IMR-90 (cell line): ENCODE data around the gene RHOT1. TPM values are rescaled to one million over a fixed set of nuclear protein-coding genes. Genes with fewer than 3 reads are reported as not detected.
A peak's percentile ranks its signal among the peaks of the same experiment; 100 is the strongest.

Source experiments
- ATAC-seq: fragments of 200-7000 bp; cut with Tn5 transposase; 2 replicates; pipeline ENCODE4 v1.9.1; 2020; ENCODE audit warnings: low read depth, mild to moderate bottlenecking, moderate library complexity
- BruUV-seq: library from RNA; stranded (reverse); fragments of 400-500 nt; replicated peaks from 2 replicates; lab custom pipeline; 2021; lab: Mats Ljungman, UMichigan
- CTCF ChIA-PET: fragments of 300-600 bp; formaldehyde crosslinking; extraction: SDS; loops from one replicate; lab custom pipeline; 2021; ENCODE audit warnings: antibody characterized with exemption; lab: Yijun Ruan, JAX
- POLR2A ChIA-PET: fragments of 300-600 bp; sonication (Branson Sonifier 250); formaldehyde crosslinking; loops from one replicate; lab custom pipeline; 2022; ENCODE audit warnings: antibody characterized with exemption; ENCODE audit not compliant: unreplicated experiment; lab: Charles Lee
- DNase-seq: peaks from one replicate; pipeline ENCODE4 v3.0.0; 2013
- H2AFZ ChIP-seq: replicated peaks from 2 replicates; pipeline ENCODE3; 2013; ENCODE audit warnings: low read length, mild to moderate bottlenecking; ENCODE audit not compliant: poor library complexity
- H2AK5ac ChIP-seq: 2 replicates; pipeline ENCODE4 v1.6.1; 2013; ENCODE audit warnings: low read depth, low read length, inconsistent platforms
- H2AK9ac ChIP-seq: replicated peaks from 2 replicates; pipeline ENCODE3; 2013; ENCODE audit warnings: mild to moderate bottlenecking, low read depth, low read length, moderate library complexity; ENCODE audit not compliant: poor library complexity
- H2BK120ac ChIP-seq: 2 replicates; pipeline ENCODE4 v1.6.1; 2013; ENCODE audit warnings: low read depth, low read length, inconsistent platforms
- H2BK15ac ChIP-seq: 3 replicates; pipeline ENCODE4 v1.6.1; 2013; ENCODE audit warnings: low read depth, low read length, inconsistent platforms
- H2BK20ac ChIP-seq: 2 replicates; pipeline ENCODE4 v1.6.1; 2013; ENCODE audit warnings: low read depth, mild to moderate bottlenecking, inconsistent platforms, low read length, moderate library complexity
- H2BK5ac ChIP-seq: 2 replicates; pipeline ENCODE4 v1.6.1; 2013; ENCODE audit warnings: mild to moderate bottlenecking, low read depth, low read length, inconsistent platforms; ENCODE audit not compliant: poor library complexity, severe bottlenecking
- H3K14ac ChIP-seq: replicated peaks from 2 replicates; pipeline ENCODE4 v1.6.1; 2013; ENCODE audit warnings: low read depth, low read length, inconsistent platforms
- H3K18ac ChIP-seq: 2 replicates; pipeline ENCODE4 v1.6.1; 2013; ENCODE audit warnings: low read depth, low read length, control low read depth
- H3K23ac ChIP-seq: 2 replicates; pipeline ENCODE4 v1.6.1; 2013; ENCODE audit warnings: low read depth, low read length, inconsistent platforms
- H3K27ac ChIP-seq: 2 replicates; pipeline ENCODE4 v1.5.1; 2013; ENCODE audit warnings: mild to moderate bottlenecking, control low read depth, low read length; ENCODE audit not compliant: insufficient read depth
- H3K27me3 ChIP-seq: 2 replicates; pipeline ENCODE4 v1.6.1; 2013; ENCODE audit warnings: low read length; ENCODE audit not compliant: control insufficient read depth, insufficient read depth
- H3K36me3 ChIP-seq: 2 replicates; pipeline ENCODE4 v1.6.1; 2013; ENCODE audit warnings: low read length, mixed read lengths; ENCODE audit not compliant: control insufficient read depth, insufficient read depth
- H3K4ac ChIP-seq: 2 replicates; pipeline ENCODE4 v1.6.1; 2013; ENCODE audit warnings: low read depth, low read length, inconsistent platforms
- H3K4me1 ChIP-seq: 2 replicates; pipeline ENCODE4 v1.6.1; 2013; ENCODE audit warnings: low read length, mixed read lengths; ENCODE audit not compliant: control insufficient read depth, insufficient read depth
- H3K4me2 ChIP-seq: 2 replicates; pipeline ENCODE4 v1.6.1; 2013; ENCODE audit warnings: low read depth, mild to moderate bottlenecking, control low read depth, low read length, moderate library complexity
- H3K4me3 ChIP-seq: 2 replicates; pipeline ENCODE4 v1.5.1; 2013; ENCODE audit warnings: low read depth, mild to moderate bottlenecking, control low read depth, low read length, moderate library complexity; ENCODE audit not compliant: insufficient read depth
- H3K56ac ChIP-seq: 2 replicates; pipeline ENCODE4 v1.6.1; 2013; ENCODE audit warnings: low read length, inconsistent platforms; ENCODE audit not compliant: insufficient read depth; ENCODE audit errors: extremely low read depth
- H3K79me1 ChIP-seq, 2 experiments: 2 replicates each; pipeline ENCODE4 v1.6.1; 2013; ENCODE audit warnings: low read length in 2 of 2, inconsistent platforms in 1 of 2, low read depth in 1 of 2
- H3K9ac ChIP-seq: 2 replicates; pipeline ENCODE4 v1.6.1; 2013; ENCODE audit warnings: low read depth, low read length, control low read depth
- H3K9me1 ChIP-seq: 2 replicates; pipeline ENCODE4 v1.6.1; 2013; ENCODE audit warnings: low read length, inconsistent platforms; ENCODE audit not compliant: insufficient read depth
- H3K9me3 ChIP-seq: 2 replicates; pipeline ENCODE4 v1.6.1; 2013; ENCODE audit warnings: low read length; ENCODE audit not compliant: control insufficient read depth, insufficient read depth
- H4K20me1 ChIP-seq: 2 replicates; pipeline ENCODE4 v1.6.1; 2013; ENCODE audit warnings: low read length, inconsistent platforms; ENCODE audit not compliant: insufficient read depth
- H4K5ac ChIP-seq: 2 replicates; pipeline ENCODE4 v1.6.1; 2013; ENCODE audit warnings: mild to moderate bottlenecking, low read depth, low read length, control low read depth
- H4K8ac ChIP-seq, 2 experiments: 2 replicates each; pipeline ENCODE4 v1.6.1; 2013; ENCODE audit warnings: low read depth in 2 of 2, low read length in 2 of 2, control low read depth in 1 of 2, inconsistent platforms in 1 of 2
- H4K91ac ChIP-seq: 2 replicates; pipeline ENCODE4 v1.6.1; 2013; ENCODE audit warnings: low read depth, low read length, inconsistent platforms; ENCODE audit not compliant: insufficient read depth
- BHLHE40 ChIP-seq: fragments of 150-350 bp; IDR thresholded peaks from 2 replicates; pipeline ENCODE4 v1.6.1; 2016; ENCODE audit warnings: mild to moderate bottlenecking, low read depth, low read length
- FOS ChIP-seq: fragments of 150-350 bp; IDR thresholded peaks from 2 replicates; pipeline ENCODE4 v1.6.1; 2016; ENCODE audit warnings: low read depth, low read length
- MXI1 ChIP-seq: IDR thresholded peaks from 2 replicates; pipeline ENCODE4 v1.6.1; 2012; ENCODE audit warnings: low read depth, mild to moderate bottlenecking, low read length, moderate library complexity, borderline replicate concordance
- dilution Hi-C: fragments of 300-500 bp; cut with HindIII; formaldehyde crosslinking; loops from one replicate; pipeline ENCODE4 v1.14.3; 2018; ENCODE audit warnings: low sequenced_read_pairs; ENCODE audit not compliant: unreplicated experiment
- in situ Hi-C: fragments of 300-500 bp; cut with MboI; formaldehyde crosslinking; loops from 3 replicates; pipeline ENCODE4 v1.14.3; 2019; ENCODE audit warnings: low sequenced_read_pairs, inconsistent platforms, mixed read lengths
- intact Hi-C: fragments of 100-400 bp; cut with micrococcal nuclease; formaldehyde crosslinking; loops from 2 replicates; pipeline ENCODE4 v1.10.0; 2022
- polyA plus RNA-seq, 3 experiments: library from polyadenylated mRNA; depleted of rRNA; stranded (reverse); fragments of >200 nt; gene quantifications; 2 replicates each; pipeline ENCODE4 v1.2.3, GENCODE V29; 2012; ENCODE audit warnings: low replicate concordance in 1 of 3
- total RNA-seq: library from RNA; depleted of rRNA; stranded (reverse); fragments of >200 nt; gene quantifications from 2 replicates; pipeline ENCODE4 v1.2.3, GENCODE V29; 2012

RHOT1 gene
- total and polyA plus RNA-seq, 2 of the 4 experiments (the other 2 are of a cell fraction) = 27.4 to 27.6 TPM

- peak overlapping the region; percentile 97 for H2BK5ac ChIP-seq
- H3K23ac ChIP-seq = peak overlapping the region; percentile 48; the same call in 1 of the 2 replicates
- peaks cover 9% of the 10 kb centered on the region for H3K36me3 ChIP-seq
- H2AFZ ChIP-seq = no peak overlapping the region
- H2AK9ac ChIP-seq = no peak overlapping the region
- H3K9me1 ChIP-seq = no peaks in the 10 kb centered on the region; the same call in 1 of the 2 replicates
- BruUV-seq = no TSS peak
- H2AK5ac ChIP-seq = no peak overlapping the region
- dilution Hi-C loops = no loop called here
- no peaks in the 10 kb centered on the region for H3K27me3 ChIP-seq
- POLR2A ChIA-PET = interaction anchor here (0.6 kb wide), 1 partner anchor 825 kb away, joined by 3 read pairs; no protein-coding TSS in a partner anchor
- peak; percentile 68 for DNase-seq
- H3K9ac ChIP-seq = peak overlapping the region; percentile 16; the same call in 1 of the 2 replicates
- 0 out of 2 replicates have a peak overlapping the region, but pooled peaks have one; percentile 63 for H3K56ac ChIP-seq
- H3K14ac ChIP-seq = no peak overlapping the region
- peak overlapping the region; percentile 29 to 74; a peak in 2 of 4 replicates for H4K8ac ChIP-seq
- in situ Hi-C loops = no loop called here
- intact Hi-C loops = no loop called here
- peak overlapping the region; percentile 92 for H2BK120ac ChIP-seq
- H3K4me1 ChIP-seq = peaks cover 7% of the 10 kb centered on the region
- peak; percentile 87 for ATAC-seq
- peak overlapping the region; percentile 82; the same call in 1 of the 2 replicates for H3K4me2 ChIP-seq
- H3K27ac ChIP-seq = no peak overlapping the region
- peak overlapping the region; percentile 80; the same call in 1 of the 2 replicates for H3K4ac ChIP-seq
- no peak overlapping the region; the same call in 1 of the 2 replicates for H4K5ac ChIP-seq
- H2BK15ac ChIP-seq = no peak overlapping the region
- peak; percentile 39; the same call in 1 of the 2 replicates for TF ChIP-seq FOS
- TF ChIP-seq MXI1 = no peak
- no peak for TF ChIP-seq BHLHE40
- no peak overlapping the region for H3K4me3 ChIP-seq
- no peak overlapping the region; the same call in 1 of the 2 replicates for H2BK20ac ChIP-seq
- no peaks in the 10 kb centered on the region for H3K9me3 ChIP-seq
- no peaks in the 10 kb centered on the region for H4K20me1 ChIP-seq
- H3K79me1 ChIP-seq = peaks cover 0 to 2% of the 10 kb centered on the region in 2 experiments; a peak in 2 of 4 replicates
- H3K18ac ChIP-seq = peak overlapping the region; percentile 57; the same call in 1 of the 2 replicates
- no peak overlapping the region for H4K91ac ChIP-seq
- CTCF ChIA-PET = interaction anchor here (1.7 kb wide), 1 partner anchor 12 kb away, joined by 8 read pairs; no protein-coding TSS in a partner anchor
These were observed 49.0 kb downstream of the RHOT1 start for GRCh38 chr17:32191306-32191705.
